Loucy (cell line): ENCODE results near the gene APOC4.

ENCODE experiments used
- H2AFZ ChIP-seq: fragments of 200-600 bp; sonication (generic); 2 replicates; pipeline ENCODE4 v1.6.0; 2016; ENCODE audit warnings: antibody characterized with exemption, mild to moderate bottlenecking, low read length, moderate library complexity
- H3F3A ChIP-seq: fragments of 200-600 bp; 2 replicates; pipeline ENCODE4 v1.6.0; 2016; ENCODE audit warnings: antibody characterized with exemption, low read depth, mild to moderate bottlenecking
- H3K27me3 ChIP-seq: fragments of 200-600 bp; sonication (generic); 2 replicates; pipeline ENCODE4 v1.6.1; 2014; ENCODE audit warnings: low read length, mild to moderate bottlenecking; ENCODE audit not compliant: insufficient read depth, poor library complexity, severe bottlenecking
- H3K36me3 ChIP-seq: fragments of 200-600 bp; sonication (generic); 2 replicates; pipeline ENCODE4 v1.6.1; 2016; ENCODE audit warnings: low read length; ENCODE audit not compliant: insufficient read depth
- H3K4me1 ChIP-seq: fragments of 200-600 bp; sonication (generic); 2 replicates; pipeline ENCODE4 v1.5.1; 2014; ENCODE audit warnings: low read length, mild to moderate bottlenecking; ENCODE audit not compliant: insufficient read depth, poor library complexity, severe bottlenecking
- H3K4me2 ChIP-seq: fragments of 200-600 bp; sonication (generic); 2 replicates; pipeline ENCODE4 v1.6.0; 2014; ENCODE audit warnings: antibody characterized with exemption, low read length, low read depth, mild to moderate bottlenecking; ENCODE audit not compliant: poor library complexity, severe bottlenecking
- H3K4me3 ChIP-seq: fragments of 200-600 bp; sonication (generic); 2 replicates; pipeline ENCODE4 v1.5.1; 2014; ENCODE audit warnings: low read length, mild to moderate bottlenecking, mixed read lengths; ENCODE audit not compliant: poor library complexity, severe bottlenecking
- H3K79me2 ChIP-seq: fragments of 200-600 bp; sonication (generic); 2 replicates; pipeline ENCODE4 v1.6.1; 2014; ENCODE audit warnings: low read length; ENCODE audit not compliant: insufficient read depth
- H3K9ac ChIP-seq: fragments of 200-600 bp; sonication (generic); 2 replicates; pipeline ENCODE4 v1.6.0; 2014; ENCODE audit warnings: mild to moderate bottlenecking, low read depth, low read length, moderate library complexity; ENCODE audit not compliant: poor library complexity, severe bottlenecking
- H3K9me2 ChIP-seq: fragments of 200-600 bp; sonication (generic); replicated peaks from 2 replicates; pipeline ENCODE4 v1.6.1; 2016; ENCODE audit warnings: low read depth, low read length, mixed read lengths
- H3K9me3 ChIP-seq: fragments of 200-600 bp; sonication (generic); 2 replicates; pipeline ENCODE4 v1.6.1; 2014; ENCODE audit warnings: mild to moderate bottlenecking, antibody characterized with exemption, low read length, low read depth; ENCODE audit not compliant: insufficient read depth
- H4K20me1 ChIP-seq: fragments of 200-600 bp; sonication (generic); 2 replicates; pipeline ENCODE4 v1.6.0; 2014; ENCODE audit warnings: antibody characterized with exemption, low read length, mild to moderate bottlenecking; ENCODE audit not compliant: insufficient read depth, poor library complexity, severe bottlenecking
- EZH2phosphoT487 ChIP-seq: fragments of 200-600 bp; IDR thresholded peaks from 2 replicates; pipeline ENCODE4 v1.6.1; 2018; ENCODE audit warnings: antibody characterized with exemption, mild to moderate bottlenecking, moderate library complexity, borderline replicate concordance
- TF ChIP-seq, protein P1 (sequence below): fragments of 200-600 bp; sonication (generic); conservative IDR thresholded peaks from 2 replicates; pipeline ENCODE4 v1.5.1; 2014; ENCODE audit warnings: mild to moderate bottlenecking, antibody characterized with exemption, low read length

The APOC4 gene, protein sequence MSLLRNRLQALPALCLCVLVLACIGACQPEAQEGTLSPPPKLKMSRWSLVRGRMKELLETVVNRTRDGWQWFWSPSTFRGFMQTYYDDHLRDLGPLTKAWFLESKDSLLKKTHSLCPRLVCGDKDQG

GRCh38 chr19:44942067-44942571, at the start of gene APOC4:
APOC4 (plus strand) TSS chr19:44942237; CDS start chr19:44942278, 41 bp downstream.
- no peak within 1 kb of the TSS for H3K4me2 ChIP-seq
- H3K9me2 ChIP-seq, result no peaks in the 10 kb centered on the region
- H2AFZ ChIP-seq, result no peak within 1 kb of the TSS
- H3K9me3 ChIP-seq, result no peaks in the 10 kb centered on the region
- H3K4me1 ChIP-seq, result no peaks in the 10 kb centered on the region
- H3K4me3 ChIP-seq, result no peak within 1 kb of the TSS
- H3F3A ChIP-seq, result no peaks in the 10 kb centered on the region
- TF ChIP-seq EZH2phosphoT487, result no peak
- TF ChIP-seq, protein P1, sequence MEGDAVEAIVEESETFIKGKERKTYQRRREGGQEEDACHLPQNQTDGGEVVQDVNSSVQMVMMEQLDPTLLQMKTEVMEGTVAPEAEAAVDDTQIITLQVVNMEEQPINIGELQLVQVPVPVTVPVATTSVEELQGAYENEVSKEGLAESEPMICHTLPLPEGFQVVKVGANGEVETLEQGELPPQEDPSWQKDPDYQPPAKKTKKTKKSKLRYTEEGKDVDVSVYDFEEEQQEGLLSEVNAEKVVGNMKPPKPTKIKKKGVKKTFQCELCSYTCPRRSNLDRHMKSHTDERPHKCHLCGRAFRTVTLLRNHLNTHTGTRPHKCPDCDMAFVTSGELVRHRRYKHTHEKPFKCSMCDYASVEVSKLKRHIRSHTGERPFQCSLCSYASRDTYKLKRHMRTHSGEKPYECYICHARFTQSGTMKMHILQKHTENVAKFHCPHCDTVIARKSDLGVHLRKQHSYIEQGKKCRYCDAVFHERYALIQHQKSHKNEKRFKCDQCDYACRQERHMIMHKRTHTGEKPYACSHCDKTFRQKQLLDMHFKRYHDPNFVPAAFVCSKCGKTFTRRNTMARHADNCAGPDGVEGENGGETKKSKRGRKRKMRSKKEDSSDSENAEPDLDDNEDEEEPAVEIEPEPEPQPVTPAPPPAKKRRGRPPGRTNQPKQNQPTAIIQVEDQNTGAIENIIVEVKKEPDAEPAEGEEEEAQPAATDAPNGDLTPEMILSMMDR, result no peak
- no peaks in the 10 kb centered on the region for H4K20me1 ChIP-seq
- no peaks in the 10 kb centered on the region for H3K27me3 ChIP-seq
- no peak within 1 kb of the TSS for H3K9ac ChIP-seq
- no peaks in the 10 kb centered on the region for H3K36me3 ChIP-seq
- no peaks in the 10 kb centered on the region for H3K79me2 ChIP-seq

- Histone ChIP-seq H3K4me2 (peak overlapping the region; percentile 100), H3K27me3 (no peaks in the 10 kb centered on the region), H3K9me2 (no peaks in the 10 kb centered on the region), H3K79me2 (peaks cover 41% of the 10 kb centered on the region), H3F3A (no peaks in the 10 kb centered on the region), H3K9me3 (no peaks in the 10 kb centered on the region), H3K4me1 (peaks cover 24% of the 10 kb centered on the region), H4K20me1 (peaks cover 15% of the 10 kb centered on the region), H3K36me3 (peaks cover 40% of the 10 kb centered on the region; the same call in 1 of the 2 replicates), H3K9ac (peak overlapping the region; percentile 92), H2AFZ (no peak overlapping the region), H3K4me3 (peak overlapping the region; percentile 100)
- TF ChIP-seq, protein P1, result no peak
- no peak for TF ChIP-seq EZH2phosphoT487
These were observed 49.1 kb upstream of the APOC4 start for GRCh38 chr19:44892932-44893331.

DNA sequence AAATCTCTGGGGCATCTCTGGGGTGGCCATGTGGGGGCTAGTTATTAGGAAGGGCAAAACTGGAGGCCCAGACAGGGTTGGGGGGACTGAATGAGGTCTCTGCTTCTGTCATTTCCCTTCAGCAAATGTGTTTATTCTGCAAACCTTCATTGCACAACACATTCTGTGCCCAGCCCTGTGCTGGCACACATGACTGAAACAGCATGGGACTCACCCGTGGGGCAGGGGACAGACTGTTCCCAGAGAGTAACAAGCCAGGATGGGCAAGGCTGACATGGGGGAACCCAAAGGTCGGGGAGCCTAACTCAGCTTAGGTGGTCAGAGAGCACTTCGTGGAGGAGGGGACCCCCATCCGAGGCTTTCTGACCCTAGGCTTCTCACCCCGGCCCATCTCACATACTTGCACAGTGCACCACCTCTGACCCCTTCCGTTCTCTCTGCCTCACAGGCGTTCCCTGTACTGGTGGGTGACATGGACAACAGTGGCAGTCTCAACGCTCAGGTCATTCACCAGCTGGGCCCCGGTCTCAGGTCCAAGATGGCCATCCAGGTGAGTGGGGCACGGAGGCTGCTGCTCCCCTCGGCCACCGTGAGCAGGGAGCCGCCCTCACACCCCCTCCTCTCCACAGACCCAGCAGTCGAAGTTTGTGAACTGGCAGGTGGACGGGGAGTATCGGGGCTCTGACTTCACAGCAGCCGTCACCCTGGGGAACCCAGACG, 48.5 kb upstream of the APOC4 start:
- Histone ChIP-seq H2AFZ (no peak overlapping the region), H3K4me1 (peaks cover 24% of the 10 kb centered on the region), H3F3A (no peaks in the 10 kb centered on the region), H3K36me3 (peaks cover 42% of the 10 kb centered on the region; the same call in 1 of the 2 replicates), H3K79me2 (peaks cover 41% of the 10 kb centered on the region), H3K9me3 (no peaks in the 10 kb centered on the region), H3K9ac (no peak overlapping the region), H3K9me2 (no peaks in the 10 kb centered on the region), H3K4me2 (peak overlapping the region; percentile 100), H4K20me1 (peaks cover 15% of the 10 kb centered on the region), H3K4me3 (no peak overlapping the region), H3K27me3 (no peaks in the 10 kb centered on the region)
- TF ChIP-seq, protein P1, result no peak
- no peak for TF ChIP-seq EZH2phosphoT487
